CD4-positive, alpha-beta T cell treated with Interleukin-2 at 100 ng/mL for 4 hours (primary cell): Measurements from ENCODE around the gene MEGF8.
A peak's percentile ranks its signal among the peaks of the same experiment; 100 is the strongest.
"Not testable (repeated sequence)": the region's sequence is repeated elsewhere in the genome, so short reads cannot be mapped to it uniquely, and the experiment has no call there.

ENCODE experiments used
- DNase-seq: peaks from one replicate; pipeline ENCODE4 v3.0.0-alpha.2; 2020; ENCODE audit warnings: low spot score

MEGF8 gene

DNA sequence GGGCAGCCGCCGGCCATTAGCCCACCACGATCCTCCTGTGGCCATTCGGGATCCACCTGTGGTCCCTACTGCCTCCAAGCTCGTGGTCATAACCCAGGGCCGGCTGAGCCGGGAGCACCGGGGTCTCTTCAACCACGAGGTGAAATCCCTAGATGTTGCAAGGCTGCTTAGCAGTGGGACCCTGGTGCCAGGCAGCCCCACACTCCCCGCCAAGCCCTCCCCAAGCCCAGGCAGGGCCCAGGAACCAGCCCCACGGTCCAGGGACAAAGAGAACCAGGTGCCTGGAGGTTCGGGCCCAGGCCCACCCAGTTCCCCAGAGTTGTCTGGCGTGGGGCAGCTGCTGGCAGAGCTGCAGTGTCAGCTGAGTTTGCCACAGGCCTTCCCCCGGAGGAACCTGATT, 15.7 kb upstream of the MEGF8 start:
- DNase-seq, result no peak

DNA sequence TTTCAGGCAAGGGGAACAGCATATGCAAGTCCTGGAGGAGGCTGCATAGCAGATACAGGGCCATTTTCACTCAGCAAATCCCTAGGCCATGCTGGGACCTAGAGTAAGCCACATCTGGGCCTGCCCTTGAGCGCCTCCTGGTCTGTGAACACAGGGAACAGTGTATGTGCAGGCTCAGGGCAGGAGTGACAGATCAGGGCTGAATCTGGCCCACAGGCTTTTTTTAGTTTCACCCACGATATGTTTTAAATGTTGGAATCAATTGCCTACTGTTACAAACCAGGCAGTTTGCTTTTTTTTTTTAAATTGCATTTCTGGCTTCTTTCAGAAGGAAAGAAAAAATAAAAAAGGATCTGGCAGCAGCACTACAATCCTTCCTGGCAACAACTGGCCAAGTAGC, 13.8 kb upstream of the MEGF8 start:
- DNase-seq, result no peak

DNA sequence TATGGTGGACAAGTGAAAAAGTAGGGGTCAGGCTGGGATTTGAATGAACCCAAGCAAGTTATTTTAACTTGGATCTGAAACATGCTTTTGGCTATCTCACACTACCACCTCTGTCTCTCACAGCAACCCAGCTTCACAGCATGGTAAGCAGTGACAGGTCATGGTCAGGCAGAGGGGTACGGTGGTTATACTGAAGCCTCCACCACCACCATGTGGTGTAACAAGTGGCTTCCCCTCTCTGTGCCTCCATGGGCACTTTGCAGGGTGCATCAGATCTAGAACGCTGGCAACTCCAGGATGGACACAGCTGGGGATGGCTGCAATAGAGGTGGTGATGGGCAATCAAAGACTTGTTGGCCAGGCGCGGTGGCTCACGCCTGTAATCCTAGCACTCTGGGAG, 13.1 kb upstream of the MEGF8 start:
- DNase-seq, result no peak

DNA sequence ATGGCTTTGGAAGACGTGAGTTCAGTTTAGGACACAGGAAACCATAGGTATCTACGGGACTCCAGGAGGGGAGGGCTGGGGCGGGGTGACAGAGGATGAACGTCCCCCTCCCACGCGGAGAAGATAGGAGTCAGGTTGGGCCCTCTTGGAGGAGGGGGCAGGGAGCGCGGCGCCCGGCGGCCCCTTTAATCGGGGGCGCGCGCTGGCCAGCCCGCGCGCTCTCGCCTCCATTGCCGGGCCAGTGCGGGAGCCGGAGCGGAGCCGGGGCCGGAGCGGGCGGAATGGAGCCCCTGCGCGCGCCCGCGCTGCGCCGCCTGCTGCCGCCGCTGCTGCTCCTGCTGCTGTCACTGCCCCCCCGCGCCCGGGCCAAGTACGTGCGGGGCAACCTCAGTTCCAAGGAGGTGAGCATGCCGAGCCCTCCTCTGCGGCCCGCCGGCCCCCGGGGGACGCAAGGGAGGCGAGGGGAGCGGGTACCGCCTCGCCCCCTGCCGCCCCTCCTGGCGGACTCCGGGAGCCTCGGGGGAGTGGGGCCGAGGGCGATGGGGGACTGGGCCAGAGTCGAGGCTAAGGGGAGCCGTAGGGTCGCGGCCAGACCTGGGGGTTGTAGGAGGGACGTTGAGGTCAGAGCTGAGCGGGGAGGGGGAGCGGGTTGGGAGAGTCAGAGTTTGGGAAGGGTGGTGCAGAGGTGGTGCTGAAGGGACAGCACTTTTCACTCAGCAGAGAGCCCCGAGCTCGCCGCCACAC, 12.2 kb upstream of the MEGF8 start, which contains the start of gene TMEM145:
TSS of gene TMEM145 (plus strand) at position 214 of the 744 bp plus-strand sequence. CDS start at position 282, 68 bp downstream.
- peak; percentile 20 for DNase-seq

DNA sequence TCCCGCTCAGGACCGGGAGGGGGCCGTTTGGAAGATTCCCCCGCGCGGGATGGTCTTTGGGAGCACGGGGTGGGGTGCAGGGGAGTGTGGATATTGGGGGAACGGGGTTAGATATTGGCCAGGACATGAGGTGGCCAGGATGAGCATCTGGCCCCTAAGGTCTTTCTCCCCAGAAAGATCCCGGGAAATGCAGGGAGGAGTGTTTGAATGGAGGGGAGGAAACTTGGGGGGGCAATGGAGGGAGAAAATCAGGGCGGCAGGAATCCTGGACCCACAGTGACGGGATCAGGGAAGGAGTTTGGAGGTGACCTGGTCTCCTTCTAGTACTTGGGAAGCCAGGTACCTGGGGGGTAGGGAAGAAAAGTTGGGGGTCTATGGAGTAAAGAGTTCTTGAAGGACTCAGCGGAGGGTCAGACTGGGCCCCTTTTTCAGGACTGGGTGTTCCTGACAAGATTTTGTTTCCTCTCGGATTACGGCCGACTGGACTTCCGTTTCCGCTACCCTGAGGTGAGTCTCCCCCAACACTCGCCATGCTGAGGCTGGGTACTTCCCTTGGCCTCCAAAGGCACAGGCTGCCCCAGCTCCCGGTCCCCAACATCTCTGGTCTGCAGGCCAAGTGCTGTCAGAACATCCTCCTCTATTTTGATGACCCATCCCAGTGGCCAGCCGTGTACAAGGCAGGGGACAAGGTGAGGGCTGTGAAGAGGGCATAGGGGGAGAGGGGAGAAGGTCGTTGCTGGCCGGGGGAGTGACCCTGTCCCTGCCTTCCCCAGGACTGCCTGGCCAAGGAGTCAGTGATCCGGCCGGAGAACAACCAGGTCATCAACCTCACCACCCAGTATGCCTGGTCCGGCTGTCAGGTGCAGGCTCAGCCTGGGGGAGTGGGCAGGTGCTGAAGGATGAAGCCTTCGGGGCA, 11.3 kb upstream of the MEGF8 start:
- no peak for DNase-seq

DNA sequence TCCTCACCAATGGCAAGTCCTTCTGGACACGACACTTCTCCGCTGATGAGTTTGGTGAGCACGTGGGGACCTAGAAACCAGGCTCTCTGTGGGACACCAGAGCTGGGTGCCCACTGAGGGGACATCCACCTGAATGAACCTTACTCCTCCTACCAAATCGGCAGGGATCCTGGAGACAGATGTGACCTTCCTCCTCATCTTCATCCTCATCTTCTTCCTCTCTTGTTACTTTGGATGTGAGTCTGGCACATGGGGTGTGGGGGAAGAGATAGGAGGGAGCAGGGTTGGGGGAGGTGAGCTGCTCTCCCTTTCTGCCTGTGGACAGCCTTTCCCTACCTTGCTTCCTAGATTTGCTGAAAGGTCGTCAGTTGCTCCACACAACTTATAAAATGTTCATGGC, 10.4 kb upstream of the MEGF8 start:
- no peak for DNase-seq

DNA sequence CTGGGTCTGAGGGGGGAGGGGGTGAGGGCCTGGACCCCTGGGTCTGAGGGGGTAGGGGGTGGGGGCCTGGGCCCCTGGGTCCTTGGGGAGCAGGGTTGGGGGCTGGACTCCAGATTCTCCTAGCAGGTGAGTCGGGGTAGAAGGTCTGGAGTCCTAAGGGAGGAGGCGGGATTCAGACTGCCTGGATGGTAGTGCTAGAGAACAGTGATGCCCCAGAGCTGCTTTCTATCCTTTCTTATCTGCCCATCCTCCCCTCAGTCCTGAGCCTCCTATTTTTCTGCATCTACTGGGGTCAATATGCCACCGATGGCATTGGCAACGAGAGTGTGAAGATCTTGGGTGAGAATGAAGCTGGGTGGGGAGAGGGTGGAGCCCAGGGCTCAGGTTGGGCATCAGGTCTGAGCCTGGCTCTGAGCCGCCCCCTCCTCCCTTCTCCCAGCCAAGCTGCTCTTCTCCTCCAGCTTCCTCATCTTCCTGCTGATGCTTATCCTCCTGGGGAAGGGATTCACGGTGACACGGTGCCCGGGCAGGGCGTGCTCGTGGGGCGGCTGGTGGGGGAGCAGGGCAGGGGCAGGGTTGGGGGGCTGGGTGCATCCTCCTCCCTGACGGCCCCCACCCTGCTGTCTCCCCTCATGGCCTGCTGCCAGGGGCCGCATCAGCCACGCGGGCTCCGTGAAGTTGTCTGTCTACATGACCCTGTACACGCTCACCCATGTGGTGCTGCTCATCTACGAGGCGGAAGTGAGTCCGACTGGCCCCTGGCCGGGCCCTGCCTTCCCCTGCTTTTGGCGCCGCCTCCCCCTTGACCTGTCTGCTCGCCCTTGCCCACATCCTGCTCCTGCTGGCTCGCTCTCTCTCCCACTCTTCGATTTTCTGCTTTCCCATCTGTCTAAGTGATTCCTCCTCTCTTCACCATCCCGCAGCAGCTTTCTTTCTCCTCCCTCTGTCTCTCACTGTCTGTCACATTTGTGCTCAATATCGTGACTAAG, 8.9 kb upstream of the MEGF8 start:
- no peak for DNase-seq

DNA sequence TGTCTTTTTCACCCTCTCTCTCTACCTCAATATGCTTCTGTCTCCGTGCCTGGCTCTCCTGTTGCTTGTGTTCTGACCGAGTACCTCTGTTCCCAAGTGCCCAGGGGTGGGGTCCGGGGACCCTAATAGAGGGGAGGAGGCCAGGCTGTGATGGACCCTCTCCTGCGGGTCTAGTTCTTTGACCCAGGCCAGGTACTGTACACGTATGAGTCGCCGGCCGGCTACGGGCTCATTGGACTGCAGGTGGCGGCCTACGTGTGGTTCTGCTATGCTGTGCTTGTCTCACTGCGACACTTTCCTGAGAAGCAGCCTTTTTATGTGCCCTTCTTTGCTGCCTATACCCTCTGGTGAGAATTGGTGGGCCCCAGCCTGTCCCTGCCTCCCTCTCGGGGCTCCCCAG, 7.9 kb upstream of the MEGF8 start:
- no peak for DNase-seq

DNA sequence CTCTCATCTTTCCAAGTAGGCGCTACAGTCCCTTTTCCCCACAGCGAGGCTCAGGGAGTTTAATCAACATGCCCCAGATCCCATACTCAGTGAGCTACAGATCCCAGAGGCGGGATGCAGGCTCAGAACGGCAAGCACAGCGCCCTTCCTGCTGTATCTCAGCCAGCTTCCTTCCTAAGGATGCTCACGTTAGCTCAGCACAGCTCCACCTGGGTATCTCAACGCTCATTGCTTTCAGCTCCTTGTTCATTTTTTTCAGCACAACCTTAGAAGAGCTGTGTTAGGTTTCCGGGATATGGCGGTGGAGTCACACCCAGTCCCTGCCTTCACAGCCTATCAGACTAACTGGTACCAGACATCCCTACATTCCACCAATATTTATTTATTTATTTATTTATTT, 3.1 kb upstream of the MEGF8 start:
- DNase-seq, result no peak

DNA sequence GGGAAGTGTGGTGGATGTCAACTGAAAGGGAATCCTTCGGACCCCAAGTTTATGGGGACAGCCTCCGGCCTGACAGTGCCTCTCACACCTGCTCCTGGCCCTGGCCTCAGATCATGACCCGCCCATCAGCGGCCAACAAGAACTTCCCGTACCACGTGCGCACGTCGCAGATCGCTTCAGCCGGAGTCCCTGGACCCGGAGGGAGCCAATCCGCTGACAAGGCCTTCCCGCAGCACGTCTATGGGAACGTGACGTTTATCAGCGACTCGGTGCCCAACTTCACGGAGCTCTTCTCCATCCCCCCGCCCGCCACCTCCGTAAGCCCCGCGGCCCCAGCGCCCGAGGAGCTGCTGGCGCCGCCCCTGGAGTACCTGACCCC, 2.0 kb upstream of the MEGF8 start:
- no peak for DNase-seq

DNA sequence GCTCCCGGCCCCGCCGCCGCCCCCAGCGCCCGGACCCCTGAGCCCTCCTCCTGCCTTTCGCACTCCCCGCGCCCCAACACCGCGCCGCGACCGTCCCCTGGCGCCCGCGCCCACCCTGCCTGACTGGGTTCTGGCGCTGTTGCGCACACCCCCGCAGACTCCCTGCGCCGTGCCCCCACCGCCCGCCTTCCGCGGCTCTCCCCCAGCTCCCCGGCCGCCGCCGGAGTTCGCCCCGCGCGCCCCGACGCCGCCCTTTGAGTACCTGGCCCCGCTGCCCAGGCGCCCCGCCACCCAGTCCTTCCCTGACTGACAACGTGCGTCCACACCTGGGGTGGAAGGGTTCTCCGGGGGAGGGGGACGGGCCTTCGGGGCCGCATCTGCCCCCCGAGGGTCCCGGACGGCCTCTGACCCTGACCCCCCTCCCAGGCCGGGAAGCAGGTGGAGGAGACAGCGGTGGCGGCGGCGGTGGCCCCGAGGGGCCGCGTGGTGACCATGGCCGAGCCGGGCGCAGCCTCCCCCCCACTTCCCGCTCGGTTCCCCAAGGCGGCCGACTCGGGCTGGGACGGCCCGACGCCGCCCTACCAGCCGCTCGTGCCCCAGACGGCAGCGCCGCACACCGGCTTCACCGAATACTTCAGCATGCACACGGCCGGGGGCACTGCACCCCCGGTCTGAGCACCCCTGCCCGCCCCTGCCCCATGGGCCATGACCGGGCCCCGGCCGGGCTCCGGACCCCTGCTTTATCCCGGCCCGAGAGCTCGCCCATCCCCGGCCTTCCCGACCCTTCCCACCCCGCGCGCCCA, 1.4 kb upstream of the MEGF8 start:
- peak; percentile 9 for DNase-seq

DNA sequence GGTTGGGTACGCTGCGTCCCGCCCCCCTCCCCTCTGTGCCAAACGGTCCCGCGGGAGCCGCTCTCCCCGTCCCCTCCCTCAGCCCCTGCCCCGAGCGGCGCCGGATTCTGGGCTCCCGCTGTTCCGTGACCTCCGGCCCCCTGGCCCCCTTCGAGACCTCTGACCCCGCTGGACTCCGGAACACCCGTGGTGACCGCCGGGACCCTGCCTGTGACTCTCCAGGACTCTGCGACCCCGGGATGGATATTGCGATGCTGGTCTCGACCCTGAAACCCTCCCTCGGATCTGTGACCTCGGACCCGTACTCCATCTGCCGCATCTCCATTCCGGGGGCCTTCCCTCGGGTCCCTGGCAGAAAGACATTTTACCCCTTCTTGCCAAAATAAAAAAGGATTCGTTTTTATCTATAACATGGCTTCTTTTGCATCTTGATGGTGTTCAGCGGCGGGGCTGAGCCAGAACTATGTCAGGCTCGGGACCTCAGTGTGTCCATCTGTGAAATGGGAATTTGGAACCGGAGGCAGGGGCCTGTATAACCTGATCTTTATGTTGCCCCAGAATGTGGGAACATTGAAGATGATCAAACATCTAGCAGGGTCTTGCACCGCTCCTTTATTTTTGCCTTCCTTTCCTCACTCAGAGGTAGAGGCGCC, 654 bp upstream of the MEGF8 start:
- no peak for DNase-seq

DNA sequence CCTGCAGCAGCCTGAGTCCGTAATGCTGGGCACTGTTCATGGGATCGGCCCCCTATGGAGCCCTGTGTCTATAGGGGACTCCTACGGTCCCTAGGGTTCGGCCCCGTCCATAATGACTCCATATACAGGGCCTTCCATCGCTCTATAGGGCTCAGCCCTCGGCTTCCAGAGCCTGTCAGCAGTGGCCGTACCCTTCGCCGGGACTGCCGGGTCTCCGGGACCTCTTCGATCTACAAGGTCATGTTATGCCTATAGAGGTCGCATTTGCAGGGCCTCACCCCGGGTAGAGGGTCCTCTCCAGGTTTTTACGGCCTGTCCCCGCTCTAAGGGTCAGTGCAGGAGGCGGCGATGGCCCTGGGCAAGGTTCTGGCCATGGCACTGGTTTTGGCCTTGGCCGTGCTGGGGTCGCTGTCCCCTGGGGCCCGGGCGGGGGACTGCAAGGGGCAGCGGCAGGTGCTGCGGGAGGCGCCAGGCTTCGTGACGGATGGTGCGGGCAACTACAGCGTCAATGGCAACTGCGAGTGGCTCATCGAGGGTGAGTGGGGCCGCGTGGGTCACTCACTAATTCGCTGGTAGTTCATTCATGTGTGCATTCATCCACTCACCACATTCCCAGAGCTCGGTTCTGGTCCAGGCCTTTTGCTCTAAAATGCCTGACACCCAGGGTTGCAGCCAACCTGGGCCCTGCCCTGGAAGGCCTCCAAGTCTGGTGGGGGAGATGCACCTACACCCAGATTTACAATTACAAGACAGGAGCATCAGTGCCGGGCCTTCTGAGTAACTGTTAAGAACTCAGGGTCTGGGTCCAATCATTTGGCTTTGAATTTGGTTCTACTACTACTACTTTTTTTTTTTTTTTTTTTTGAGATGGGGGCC, 699 bp downstream of the MEGF8 start:
- no peak for DNase-seq

DNA sequence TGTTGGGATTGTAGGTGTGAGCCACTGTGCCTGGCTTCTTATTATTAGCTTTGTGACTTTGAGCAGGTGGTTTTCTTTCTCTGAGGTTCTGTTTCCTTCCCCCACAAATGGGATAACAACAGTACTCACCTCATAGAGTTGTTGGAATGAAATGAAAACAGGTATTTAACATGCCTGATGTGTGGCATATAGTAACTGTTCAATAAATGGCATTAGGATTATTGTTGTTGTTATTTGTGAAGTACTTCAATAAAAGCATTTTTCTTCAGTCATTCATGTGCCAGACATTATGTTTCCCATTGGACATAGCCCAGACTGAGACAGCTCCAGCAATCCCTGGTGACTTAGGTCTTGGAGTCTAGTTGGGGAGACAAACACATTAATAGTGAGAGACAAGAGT, 1.5 kb downstream of the MEGF8 start:
- DNase-seq, result no peak

DNA sequence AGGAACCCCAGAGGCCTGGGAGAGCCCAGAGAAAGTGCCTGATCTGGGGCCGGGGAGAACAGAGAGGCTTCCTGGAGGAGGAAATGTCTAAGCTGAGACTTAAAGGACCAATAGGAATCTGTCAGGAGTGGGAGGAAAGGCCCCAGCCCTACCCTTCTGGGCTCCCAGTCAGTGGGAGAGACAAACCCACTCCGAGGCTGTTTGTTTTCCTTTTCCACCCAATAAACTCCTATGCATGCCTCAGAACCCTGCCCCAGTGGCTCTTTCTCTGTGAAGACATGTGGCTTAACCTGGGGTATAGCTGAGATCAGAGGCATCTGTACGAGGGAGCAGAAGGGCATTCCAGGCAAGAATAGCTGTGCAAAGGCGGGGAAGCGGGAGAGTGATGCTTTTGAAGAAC, 1.9 kb downstream of the MEGF8 start:
- no peak for DNase-seq

DNA sequence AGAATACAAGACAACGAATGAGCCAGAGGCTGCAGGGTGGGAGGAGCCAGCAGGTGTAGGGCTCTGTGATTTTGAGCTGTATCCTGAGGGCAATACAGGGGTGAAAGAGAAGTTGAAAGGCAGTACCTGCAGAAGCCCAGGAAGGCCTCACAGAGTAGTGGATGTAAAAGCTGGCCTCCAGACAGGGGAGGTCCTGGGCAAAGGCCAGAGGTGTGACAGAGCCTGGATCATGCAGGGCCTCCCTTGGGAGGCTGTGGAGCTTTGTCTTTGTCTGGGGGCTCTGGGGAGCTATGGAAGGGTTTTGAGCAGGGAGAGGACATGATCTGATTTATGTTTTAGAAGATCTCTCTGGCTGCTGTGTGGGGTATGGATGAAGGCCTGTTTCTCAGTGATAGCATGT, 2.7 kb downstream of the MEGF8 start:
- no peak for DNase-seq

DNA sequence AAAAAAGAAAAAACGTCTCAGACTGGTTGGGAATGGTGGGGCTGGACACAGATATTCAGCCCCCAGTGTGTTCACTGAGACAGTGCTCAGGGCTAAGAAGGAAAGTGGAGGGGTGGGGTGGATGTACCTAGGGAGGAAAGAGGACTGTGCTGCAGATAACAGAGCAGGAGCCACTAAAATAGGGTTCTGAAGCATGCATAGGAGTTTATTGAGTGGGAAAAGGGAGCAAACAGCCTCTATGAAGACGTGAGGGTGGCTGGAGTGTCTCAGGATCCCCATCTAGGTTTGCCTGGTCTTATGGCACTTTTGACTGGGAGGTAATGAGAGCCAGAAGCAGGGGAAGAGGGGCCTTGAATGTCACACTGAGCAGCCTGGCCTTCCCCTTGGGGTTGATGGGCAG, 3.4 kb downstream of the MEGF8 start:
- DNase-seq, result no peak

DNA sequence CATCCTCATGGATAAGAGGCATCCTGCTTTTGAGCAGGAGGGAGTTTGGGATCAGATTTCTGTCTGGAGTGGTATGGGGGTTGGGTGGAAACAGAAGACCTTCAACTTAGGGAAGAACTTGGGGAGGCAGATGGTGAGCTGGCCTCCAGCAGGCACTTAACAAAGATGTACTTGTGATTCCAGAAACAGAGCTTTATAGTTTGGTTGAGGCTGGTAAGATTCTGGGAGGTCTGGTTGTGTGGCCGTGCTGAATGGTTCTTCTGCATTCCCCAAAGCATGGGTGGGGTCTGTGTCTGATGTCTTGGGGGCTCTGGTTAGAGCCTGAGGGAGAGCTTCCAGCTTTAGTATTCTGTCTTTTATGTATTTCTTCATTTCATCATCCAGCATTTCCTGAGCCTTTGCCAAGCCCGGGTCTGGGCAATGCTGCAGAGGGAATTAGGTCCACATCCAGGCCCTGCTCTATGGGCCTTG, 4.8 kb downstream of the MEGF8 start:
- DNase-seq, result no peak

DNA sequence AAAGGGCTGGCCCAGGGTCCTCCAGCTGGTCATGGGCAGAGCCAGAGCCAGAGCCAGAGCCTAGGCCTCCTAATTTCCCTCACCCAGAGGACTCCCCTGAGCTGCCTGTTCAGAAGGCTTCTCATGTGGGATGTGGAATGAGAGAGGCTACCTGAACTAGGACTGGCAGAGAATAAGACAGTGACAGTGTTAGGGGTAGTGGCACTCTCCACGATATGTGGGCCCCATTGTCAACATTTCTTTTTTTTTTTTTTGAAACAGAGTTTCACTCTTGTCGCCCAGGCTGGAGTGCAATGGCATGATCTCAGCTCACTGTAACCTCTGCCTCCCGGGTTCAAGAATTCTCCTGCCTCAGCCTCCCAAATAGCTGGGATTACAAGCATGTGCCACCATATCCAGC, 5.9 kb downstream of the MEGF8 start:
- not testable (repeated sequence) for DNase-seq

DNA sequence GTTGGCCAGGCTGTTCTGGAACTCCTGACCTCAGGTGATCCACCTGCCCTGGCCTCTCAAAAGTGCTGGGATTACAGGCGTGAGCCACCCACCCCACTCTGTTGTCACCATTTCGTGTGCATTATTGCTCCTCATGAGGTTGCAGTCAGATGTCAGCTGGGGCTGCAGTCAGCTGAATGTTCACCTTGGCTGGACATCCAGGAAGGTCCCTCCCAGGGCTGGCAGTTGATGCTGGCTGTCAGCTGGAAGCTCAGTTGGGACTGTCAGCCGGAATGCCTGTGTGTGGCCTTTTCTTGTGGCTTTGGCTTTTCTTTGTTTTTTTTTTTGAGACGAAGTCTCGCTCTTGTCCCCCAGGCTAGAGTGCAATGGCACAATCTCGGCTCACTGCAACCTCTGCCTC, 6.6 kb downstream of the MEGF8 start:
- no peak for DNase-seq
